GM12892 (cell line): ENCODE results near the gene PLK3.
"Not testable (repeated sequence)": the region's sequence is repeated elsewhere in the genome, so short reads cannot be mapped to it uniquely, and the experiment has no call there.

Source experiments
- DNase-seq: peaks from one replicate; pipeline ENCODE4 v3.0.0; 2011; ENCODE audit not compliant: insufficient read length
- FAIRE-seq: peaks from 2 replicates; lab custom pipeline; 2011; peaks lifted over from hg19 to GRCh38; lab: Jason Lieb, UNC
- POLR2A ChIP-seq: IDR thresholded peaks from 2 replicates; pipeline ENCODE4 v1.6.1; 2011; ENCODE audit warnings: low read depth, low read length, control low read depth
- POLR2AphosphoS5 ChIP-seq: IDR thresholded peaks from 2 replicates; pipeline ENCODE4 v1.6.1; 2011; ENCODE audit warnings: low read depth, low read length, control low read depth
- TAF1 ChIP-seq: IDR thresholded peaks from 2 replicates; pipeline ENCODE4 v1.6.1; 2011; ENCODE audit warnings: low read depth, mild to moderate bottlenecking, control low read depth, low read length, borderline replicate concordance

PLK3 gene

GRCh38 chr1:44817307-44817706 lies 17.1 kb downstream of the PLK3 start:
- DNase-seq (no peak), FAIRE-seq (no peak)
- TF ChIP-seq TAF1 = no peak
- no peak for TF ChIP-seq POLR2AphosphoS5
- TF ChIP-seq POLR2A = no peak

DNA sequence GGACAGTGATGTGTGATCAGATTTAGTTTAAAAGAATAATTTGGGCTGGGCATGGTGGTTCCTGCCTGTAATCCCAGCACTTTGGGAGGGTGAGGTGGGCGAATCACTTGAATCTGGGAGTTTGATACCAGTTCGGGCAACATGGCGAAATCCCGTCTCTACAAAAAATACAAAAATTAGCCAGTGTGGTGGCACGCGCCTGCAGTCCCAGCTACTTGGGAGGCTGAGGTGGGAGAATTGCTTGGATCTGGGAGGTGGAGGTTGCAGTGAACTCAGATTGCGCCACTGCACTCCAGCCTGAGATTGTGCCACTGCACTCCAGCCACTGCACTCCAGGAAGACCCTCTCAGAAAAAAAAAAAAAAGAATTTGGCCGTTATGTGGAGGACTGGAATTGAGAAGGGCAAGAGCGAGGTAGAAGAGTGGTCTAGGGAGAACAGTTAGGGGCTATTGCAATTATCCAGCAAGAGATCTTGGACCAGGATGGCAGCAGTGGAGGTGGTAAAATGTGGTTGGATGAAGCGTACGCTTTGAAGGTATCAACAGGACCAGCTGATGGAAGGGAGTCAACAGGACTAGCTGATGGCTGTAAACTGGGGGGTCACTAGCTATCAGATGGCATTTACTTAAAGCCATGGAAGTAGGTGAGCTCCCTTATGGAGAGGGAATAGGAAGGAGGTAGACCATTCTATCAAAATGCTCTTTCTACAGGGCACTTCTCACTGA lies 17.8 kb downstream of the PLK3 start:
- DNase-seq (no peak), FAIRE-seq (no peak)
- no peak for TF ChIP-seq TAF1
- TF ChIP-seq POLR2A = no peak
- TF ChIP-seq POLR2AphosphoS5 = no peak

GRCh38 chr1:44819196-44819607 lies 19.0 kb downstream of the PLK3 start:
- DNase-seq (no peak), FAIRE-seq (no peak)
- TF ChIP-seq POLR2A (no peak), TAF1 (no peak), POLR2AphosphoS5 (no peak)

DNA sequence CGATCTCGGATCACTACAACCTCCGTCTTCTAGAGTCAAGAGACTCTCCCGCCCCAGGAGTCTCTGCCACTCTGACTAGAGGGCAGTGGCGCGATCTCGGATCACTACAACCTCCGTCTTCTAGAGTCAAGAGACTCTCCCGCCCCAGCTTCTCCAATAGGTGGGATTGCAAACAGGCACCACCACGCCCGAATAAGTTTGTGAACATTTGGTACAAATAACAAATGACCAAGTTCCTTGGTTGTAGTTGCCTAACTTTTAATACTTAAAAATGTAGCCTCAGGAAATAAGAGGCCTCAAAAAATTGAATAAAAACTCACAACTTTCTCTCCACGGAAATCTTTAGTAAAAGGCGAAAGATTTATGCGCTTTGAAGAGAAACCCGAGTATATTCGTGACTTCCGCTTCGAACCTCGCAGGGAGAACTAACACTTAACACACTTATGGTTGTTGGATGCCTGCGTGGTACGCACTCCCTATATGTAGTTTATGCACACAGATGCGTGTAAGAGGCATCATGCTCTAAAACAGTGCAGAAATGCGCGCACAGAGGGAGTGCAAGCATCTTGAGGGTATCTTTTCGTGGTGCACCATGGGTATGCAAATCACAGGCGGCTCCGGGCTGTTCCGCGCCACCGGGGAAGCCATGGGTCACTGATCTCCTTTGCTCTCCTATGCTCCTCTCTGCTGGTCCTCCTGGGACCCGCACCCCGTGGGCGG lies 19.6 kb downstream of the PLK3 start:
- DNase-seq = peak; percentile 86
- TF ChIP-seq POLR2A = peak; percentile 100
- peak; percentile 100 for TF ChIP-seq POLR2AphosphoS5
- TF ChIP-seq TAF1 = peak; percentile 50; the same call in 1 of the 2 replicates
- peak; percentile 99 for FAIRE-seq

DNA sequence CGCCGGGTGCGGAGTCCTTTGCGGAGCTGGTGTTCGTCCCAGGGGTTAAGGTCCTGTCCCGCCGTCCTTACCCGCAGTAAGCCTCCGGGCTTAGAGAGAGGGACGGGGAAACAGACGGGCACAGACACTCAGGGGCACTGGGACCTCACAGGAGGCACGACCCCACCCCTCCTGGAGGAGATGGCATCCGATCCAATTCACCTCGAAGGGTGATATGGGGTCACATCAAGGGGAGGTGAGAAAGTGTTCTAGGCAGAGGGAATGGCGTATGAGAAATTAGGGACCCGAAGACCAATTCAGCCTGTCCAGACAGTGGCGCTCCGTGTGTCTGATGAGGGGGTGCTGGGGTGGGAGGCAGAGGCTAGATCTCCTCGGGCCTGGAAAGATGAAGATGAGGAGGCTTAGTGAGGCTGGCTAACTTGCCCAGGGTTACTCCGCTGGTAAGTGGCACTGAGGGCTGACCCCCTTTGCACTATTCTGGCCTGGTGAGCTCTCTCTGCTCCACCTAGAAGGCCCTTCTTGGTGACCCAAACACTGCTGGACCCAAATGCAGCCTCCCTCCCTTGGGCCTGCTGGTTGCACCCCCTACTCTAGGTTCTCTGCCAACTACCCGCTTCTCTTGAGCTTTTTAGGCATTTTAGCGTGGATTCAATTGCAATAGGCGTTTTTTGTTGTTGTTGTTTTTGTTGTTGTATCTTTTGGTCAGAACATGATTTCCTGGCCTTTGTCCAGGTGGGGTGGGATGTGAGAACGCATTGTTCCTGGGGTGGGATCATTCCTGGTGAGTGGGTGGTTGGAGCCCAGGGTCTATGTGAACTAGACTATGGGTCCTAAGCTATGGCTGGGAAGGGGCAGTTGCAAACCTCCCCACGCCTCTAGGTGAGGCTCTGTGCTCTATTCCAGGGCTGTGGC lies 20.4 kb downstream of the PLK3 start:
- FAIRE-seq = no peak
- no peak for TF ChIP-seq POLR2AphosphoS5
- TF ChIP-seq TAF1 = no peak
- no peak for DNase-seq

GRCh38 chr1:44821240-44821715 lies 21.1 kb downstream of the PLK3 start:
- FAIRE-seq = no peak
- DNase-seq = no peak
- no peak for TF ChIP-seq TAF1

DNA sequence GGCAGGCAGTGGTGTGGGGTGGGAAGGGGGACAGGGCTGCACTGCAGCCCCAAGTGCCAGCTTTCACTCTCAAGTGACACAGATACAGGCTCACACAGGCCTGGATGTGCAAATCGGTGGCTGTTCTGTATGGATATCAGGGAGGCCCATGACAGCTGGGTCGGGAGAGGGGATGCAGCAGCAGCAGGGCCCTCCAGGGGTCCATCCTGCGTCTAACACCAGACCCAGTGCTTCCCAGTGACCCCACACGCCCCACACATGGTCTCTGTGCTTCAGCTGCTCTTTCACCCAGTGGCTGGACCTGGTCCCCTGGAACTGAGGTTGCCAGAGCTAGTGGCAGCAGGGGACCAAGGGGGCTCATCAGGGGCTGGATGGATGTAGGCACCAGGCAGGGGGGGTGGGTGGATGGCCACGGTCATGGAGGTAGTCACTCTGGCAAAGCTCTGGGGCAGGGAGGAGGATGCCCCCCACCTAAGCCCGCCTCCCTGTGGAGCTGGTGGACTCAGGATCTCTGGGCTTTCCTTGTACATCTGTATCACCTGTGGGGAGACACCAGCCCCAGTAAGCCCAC lies 22.0 kb downstream of the PLK3 start:
- no peak for DNase-seq
- no peak for TF ChIP-seq TAF1
- no peak for TF ChIP-seq POLR2AphosphoS5
- TF ChIP-seq POLR2A = no peak
- FAIRE-seq = no peak

GRCh38 chr1:44822981-44823451 lies 22.8 kb downstream of the PLK3 start:
- FAIRE-seq (no peak), DNase-seq (no peak)
- no peak for TF ChIP-seq TAF1
- no peak for TF ChIP-seq POLR2AphosphoS5

GRCh38 chr1:44824392-44824791 lies 24.2 kb downstream of the PLK3 start:
- not testable (repeated sequence) for FAIRE-seq, DNase-seq

- FAIRE-seq (no peak), DNase-seq (no peak)
- TF ChIP-seq TAF1 (no peak), POLR2AphosphoS5 (no peak), POLR2A (no peak)
Measured at GRCh38 chr1:44826375-44827196, 26.4 kb downstream of the PLK3 start.
